A673 (cell line): Measurements from ENCODE around the gene GTPBP10.

Source experiments
- CTCF ChIP-seq: fragments of 300-800, 200-600 bp; sonication (generic); conservative IDR thresholded peaks from 2 replicates; pipeline ENCODE4 v1.5.1; 2017; ENCODE audit warnings: low read depth, mild to moderate bottlenecking, antibody characterized with exemption, low read length, moderate library complexity, mixed read lengths
- EZH2 ChIP-seq: fragments of 200-600 bp; sonication (generic); IDR thresholded peaks from 2 replicates; pipeline ENCODE4 v1.6.1; 2017; ENCODE audit warnings: borderline replicate concordance, low read depth, mild to moderate bottlenecking, mixed read lengths, antibody characterized with exemption, low read length; ENCODE audit not compliant: poor library complexity, severe bottlenecking

GRCh38 chr7:90322837-90323236 is 23.7 kb upstream of the GTPBP10 start:
- no peak for TF ChIP-seq CTCF
- TF ChIP-seq EZH2: no peak
